GM21526 (cell line): ENCODE measurements around the gene ARFGEF3.

ENCODE experiments used
- ATAC-seq: cut with Tn5 transposase; IDR thresholded peaks from one replicate; pipeline ENCODE4 v1.9.1; 2021; ENCODE audit warnings: moderate library complexity; ENCODE audit not compliant: unreplicated experiment, low FRiP score

Gene ARFGEF3

GRCh38 chr6:138238368-138238767 lies 76.6 kb downstream of the ARFGEF3 start:
- no peak for ATAC-seq

- no peak for ATAC-seq
Measured at GRCh38 chr6:138239774-138240173, 78.0 kb downstream of the ARFGEF3 start.

GRCh38 chr6:138240476-138241245 lies 78.9 kb downstream of the ARFGEF3 start:
- no peak for ATAC-seq

- ATAC-seq = no peak
Measured at GRCh38 chr6:138241381-138241780, 79.6 kb downstream of the ARFGEF3 start.

- no peak for ATAC-seq
Measured at GRCh38 chr6:138241934-138242333, 80.2 kb downstream of the ARFGEF3 start.

GRCh38 chr6:138242987-138243592 lies 81.4 kb downstream of the ARFGEF3 start:
- no peak for ATAC-seq

GRCh38 chr6:138245751-138246150 lies 84.0 kb downstream of the ARFGEF3 start:
- no peak for ATAC-seq

GRCh38 chr6:138246650-138247440 lies 85.1 kb downstream of the ARFGEF3 start:
- ATAC-seq = no peak

- ATAC-seq = no peak
Measured at GRCh38 chr6:138248011-138248410, 86.3 kb downstream of the ARFGEF3 start.

- no peak for ATAC-seq
Measured at GRCh38 chr6:138248878-138249277, 87.1 kb downstream of the ARFGEF3 start.

GRCh38 chr6:138250053-138250452 lies 88.3 kb downstream of the ARFGEF3 start:
- ATAC-seq = no peak

- no peak for ATAC-seq
Measured at GRCh38 chr6:138250513-138251247, 88.9 kb downstream of the ARFGEF3 start.

- no peak for ATAC-seq
Measured at GRCh38 chr6:138253731-138254130, 92.0 kb downstream of the ARFGEF3 start.

- ATAC-seq = no peak
Measured at GRCh38 chr6:138255443-138255842, 93.7 kb downstream of the ARFGEF3 start.

- no peak for ATAC-seq
Measured at GRCh38 chr6:138257638-138258040, 95.9 kb downstream of the ARFGEF3 start.

- no peak for ATAC-seq
Measured at GRCh38 chr6:138258197-138258596, 96.5 kb downstream of the ARFGEF3 start.

- no peak for ATAC-seq
Measured at GRCh38 chr6:138258991-138259390, 97.3 kb downstream of the ARFGEF3 start.

GRCh38 chr6:138261116-138261780 lies 99.5 kb downstream of the ARFGEF3 start:
- ATAC-seq = no peak

GRCh38 chr6:138263963-138264362 lies 102.2 kb downstream of the ARFGEF3 start:
- ATAC-seq = no peak

- ATAC-seq = no peak
Measured at GRCh38 chr6:138264372-138264880, 102.7 kb downstream of the ARFGEF3 start.
